GM19395 (cell line): ENCODE data around the gene ZP1.

ENCODE experiments used
- ATAC-seq: cut with Tn5 transposase; IDR thresholded peaks from one replicate; pipeline ENCODE4 v1.9.1; 2021; ENCODE audit warnings: mild to moderate bottlenecking, moderate library complexity; ENCODE audit not compliant: unreplicated experiment

The ZP1 gene

DNA sequence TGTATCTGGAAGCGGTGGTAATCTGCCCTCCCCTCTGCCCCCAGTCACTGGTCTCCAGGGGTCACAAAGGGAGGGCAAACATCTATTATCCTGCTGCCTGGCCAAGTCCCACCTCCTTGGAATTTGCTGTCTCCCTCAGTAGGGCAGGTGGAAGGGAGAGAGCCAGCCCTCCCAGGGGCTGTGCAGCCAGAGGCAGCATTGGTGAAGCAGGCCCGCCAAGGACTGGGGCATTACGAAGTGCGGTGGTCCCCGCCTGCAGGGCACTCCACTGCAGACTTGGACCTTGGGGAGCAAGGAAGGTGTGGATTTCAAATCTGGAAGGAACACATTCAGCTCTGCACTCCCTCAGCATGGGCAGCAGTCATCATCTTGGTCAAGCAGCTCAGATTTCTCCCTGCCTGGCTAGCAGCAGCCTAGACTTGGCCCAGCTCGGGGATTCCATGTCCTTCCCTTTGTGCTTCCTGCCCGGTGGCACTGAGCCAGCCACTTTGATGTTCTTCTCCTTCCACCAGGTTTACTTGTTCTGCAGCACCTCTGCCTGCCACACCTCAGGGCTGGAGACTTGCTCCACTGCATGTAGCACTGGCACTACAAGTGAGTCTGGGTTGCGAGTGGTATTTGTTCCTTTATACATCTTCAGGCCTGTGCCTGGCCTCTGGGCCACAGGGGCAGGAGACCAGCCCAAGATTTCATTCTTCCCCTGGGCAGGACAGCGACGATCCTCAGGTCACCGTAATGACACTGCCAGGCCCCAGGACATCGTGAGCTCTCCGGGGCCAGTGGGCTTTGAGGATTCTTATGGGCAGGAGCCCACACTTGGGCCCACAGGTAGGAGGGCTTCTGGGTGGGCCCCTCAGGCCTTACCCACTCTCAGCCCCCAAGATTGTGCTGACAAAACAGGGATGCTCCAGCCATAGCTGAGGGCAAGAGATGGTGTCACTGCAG is 7.4 kb downstream of the ZP1 start:
- no peak for ATAC-seq

DNA sequence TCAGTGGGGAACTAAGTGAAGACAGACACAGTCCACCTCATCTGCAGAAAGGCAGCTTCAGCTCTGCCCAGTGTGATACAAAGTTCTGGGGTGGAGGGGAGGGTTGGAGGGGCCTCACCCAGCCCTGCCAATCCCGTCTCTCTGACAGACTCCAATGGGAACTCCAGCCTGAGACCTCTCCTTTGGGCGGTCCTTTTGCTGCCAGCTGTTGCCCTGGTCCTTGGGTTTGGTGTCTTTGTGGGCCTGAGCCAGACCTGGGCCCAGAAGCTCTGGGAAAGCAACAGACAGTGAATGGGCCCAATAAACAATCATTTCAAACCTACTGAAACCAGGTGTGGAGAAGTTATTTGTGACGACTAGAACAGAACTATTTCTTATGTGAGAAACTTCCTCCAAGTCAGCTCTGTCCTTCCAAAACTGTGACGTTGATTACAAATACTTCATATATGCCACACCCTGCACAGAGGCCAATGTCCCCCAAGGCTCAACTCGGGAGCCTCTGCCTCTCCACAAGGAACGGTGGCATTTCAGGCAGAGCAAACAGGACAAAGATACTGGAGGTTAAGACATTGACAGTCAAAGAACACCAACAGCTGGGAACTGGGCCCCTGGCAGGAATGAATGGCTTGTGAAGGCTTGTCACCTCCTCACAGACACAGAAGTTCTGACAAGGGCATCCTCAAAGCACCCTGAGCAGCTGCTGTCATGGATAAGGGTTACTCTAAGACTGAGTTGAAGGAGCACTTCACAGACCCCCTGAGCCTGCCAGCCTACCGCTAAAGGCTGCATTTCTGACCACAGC is 8.2 kb downstream of the ZP1 start:
- ATAC-seq, result no peak

DNA sequence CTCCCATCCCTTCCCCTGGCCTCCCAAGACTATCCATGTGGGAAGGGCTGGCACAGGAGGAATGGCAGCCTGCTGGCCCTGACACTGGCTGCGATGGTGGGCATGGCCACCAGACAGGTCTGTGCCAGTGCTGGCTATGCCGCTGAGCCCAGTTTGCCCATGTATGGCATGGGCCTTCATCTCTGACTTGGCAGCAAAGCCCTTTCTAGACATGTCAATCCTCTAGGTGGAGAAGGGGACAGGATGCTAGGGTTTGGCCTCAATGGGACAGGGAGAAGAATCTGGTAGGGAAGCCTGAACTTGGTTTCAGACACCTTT is 8.8 kb downstream of the ZP1 start:
- no peak for ATAC-seq

DNA sequence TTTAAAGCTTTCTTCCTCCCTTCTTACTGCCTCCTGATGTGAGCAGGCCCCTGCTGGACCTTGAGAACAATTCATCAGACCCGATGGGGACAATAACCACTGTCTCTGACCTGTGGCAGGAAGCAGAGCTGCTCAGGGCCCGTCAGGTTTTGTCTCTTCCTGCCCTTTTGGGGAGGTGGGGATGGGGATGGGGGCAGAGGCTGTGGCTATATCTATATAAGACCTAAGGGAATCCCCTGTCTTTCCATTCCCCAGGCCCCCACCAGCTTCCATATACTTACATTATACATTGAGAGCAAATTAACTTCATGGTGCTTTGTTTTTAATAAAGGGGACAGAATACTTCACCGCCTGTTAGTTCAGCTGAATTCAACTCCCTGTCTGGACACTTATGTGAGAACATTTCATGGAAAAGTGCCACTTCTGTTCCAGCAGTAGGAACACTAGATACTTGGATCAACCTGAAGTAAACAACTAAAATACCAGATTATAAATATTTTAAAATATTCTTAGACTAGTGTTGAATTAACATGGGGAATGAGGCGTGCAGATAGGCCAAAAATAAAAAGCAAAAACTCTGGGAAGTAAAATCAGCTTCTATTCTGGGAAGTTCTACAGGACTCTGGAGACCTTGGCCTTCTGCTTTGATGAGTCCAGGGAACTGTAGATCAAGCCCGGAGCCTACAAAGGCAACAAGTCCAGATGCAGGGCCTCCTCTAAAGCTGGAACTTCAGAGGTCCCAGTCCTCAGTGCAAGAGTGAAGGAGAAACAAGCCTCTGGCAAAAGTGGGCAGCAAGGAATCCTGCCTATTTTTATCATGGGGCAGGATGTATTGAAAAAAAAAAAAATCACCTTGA is 11.1 kb downstream of the ZP1 start:
- ATAC-seq, result no peak

DNA sequence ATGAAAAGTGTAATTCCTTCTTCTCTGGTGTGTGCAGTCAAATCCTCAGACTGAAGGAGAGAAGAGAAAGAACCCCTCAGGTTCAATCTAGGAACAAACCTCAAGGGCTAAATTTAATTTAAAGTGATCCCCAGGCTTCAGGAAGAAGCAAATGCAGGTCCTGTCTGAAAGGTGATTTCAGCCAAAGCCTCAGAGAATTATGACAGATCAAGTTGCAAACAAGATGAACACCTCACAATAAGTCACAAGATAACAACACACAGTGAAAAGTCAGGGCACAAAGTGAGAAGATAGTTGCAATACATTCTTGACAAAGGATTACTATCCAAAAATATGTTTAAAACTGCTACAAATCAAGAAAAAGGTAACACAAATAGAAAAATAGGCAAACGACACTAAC is 11.8 kb downstream of the ZP1 start:
- no peak for ATAC-seq

DNA sequence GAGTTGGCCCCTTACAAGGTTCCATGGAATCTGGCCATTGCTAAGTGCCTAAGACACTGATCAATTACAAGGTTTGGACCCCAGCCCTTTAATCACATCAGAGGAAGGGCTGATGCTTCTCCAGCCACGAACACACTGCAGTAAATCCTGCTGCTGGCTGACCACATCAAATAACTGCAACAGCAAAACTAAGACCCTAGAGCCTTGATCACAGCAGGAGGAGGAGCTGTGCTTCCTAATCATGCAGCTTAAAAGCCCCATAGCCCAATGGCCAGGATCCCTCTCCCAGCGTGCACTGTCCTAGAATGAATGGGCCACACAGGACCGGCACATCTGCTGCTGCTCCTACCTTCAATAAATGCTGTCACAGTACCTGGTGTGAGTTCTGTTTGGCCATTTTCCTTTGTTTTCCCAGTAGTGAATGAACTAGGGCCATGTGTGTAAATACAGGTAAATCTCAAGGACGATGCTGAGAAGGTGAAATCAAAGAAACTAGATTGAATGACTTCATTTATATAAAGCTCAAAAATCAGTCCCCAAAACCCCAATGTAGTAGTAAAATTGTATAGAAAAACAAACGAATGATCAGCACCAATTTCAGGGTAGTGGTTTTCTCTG is 12.7 kb downstream of the ZP1 start:
- no peak for ATAC-seq

DNA sequence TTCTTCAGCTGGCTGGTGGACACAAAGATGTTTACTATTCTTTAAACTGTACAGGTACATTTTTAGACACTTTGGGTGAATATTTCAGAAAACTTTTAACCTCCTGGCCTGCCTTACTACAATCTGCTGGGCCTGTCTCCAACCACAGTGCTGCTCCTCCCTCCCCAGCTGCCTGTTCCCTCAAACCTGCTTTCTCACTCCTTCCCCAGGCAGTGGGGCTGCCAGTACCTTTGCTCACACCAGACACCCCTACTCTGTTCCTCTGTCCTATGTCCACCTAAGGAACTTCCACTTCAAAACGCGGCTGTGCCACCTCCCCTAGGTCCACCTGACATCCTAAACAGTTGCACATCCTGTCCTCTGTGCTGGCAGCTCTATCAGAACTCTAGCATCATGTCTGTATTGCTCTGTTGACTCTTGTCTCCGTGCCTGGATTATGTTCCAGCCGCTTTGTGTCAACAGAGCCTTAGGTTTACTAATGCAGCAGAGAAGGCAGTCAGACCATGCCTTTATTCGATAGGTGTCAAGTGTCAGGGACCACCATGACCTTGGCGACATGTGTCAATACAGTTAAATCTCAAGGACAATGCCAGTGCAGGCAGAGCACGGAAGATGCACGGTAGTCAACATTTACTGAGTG is 13.4 kb downstream of the ZP1 start:
- ATAC-seq, result no peak

DNA sequence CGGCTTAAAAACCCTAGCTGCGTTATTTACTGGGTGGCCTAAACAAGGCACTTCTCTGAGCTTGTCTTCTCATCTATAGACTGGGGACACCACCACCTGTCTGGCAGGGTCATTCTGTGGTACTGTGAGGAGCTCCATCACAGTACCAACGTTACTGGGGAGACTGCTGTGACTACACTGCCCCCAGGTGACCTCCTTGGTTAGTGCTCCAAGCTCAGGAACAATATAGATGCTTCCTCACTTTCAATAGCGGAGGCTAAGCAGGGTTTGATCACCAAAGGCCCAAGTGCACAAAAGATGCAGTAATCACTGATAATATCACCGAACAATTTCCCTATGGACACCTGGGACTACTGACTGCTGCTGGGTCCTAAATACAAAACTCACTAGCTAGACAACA is 20.2 kb downstream of the ZP1 start:
- no peak for ATAC-seq

DNA sequence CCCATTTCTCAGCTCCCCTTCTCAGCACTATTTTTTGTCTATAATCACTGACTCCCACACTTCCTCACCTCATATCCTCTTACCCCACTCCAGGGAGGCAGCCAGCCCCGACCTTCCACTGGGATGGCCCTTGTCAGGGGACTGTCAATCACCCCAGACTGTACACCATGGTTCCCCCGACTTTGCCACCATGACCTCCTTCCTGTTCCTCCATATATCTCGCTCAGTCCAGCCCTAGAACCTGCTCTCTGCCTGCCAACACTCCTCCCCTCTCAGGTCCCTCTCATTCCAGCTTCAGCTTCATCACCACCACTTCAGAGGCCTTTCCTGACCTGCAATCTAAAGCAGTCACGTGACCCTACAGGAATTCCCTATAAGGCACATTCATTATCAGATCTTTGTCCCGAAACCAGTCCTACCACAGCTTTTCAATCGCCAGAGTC is 22.5 kb downstream of the ZP1 start:
- no peak for ATAC-seq

DNA sequence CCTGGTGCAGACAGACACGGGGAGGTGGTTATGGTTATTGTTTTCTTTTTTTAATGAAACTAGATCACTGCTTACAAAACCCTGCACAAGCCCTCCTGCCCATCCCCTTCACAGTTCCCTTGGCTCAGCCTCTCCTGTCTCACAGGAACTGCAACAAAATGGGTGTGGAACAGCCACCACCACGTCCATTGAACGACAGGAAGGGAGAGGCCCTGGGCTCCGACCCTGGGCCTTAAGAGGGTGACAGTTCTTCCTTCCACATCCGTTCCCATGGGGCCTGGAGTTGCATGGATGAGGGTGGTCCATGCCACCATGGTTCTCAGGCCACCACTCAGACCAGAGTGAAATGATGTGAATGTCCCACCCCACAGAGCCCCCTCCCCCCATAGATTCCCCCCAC is 23.4 kb downstream of the ZP1 start:
- ATAC-seq, result no peak

DNA sequence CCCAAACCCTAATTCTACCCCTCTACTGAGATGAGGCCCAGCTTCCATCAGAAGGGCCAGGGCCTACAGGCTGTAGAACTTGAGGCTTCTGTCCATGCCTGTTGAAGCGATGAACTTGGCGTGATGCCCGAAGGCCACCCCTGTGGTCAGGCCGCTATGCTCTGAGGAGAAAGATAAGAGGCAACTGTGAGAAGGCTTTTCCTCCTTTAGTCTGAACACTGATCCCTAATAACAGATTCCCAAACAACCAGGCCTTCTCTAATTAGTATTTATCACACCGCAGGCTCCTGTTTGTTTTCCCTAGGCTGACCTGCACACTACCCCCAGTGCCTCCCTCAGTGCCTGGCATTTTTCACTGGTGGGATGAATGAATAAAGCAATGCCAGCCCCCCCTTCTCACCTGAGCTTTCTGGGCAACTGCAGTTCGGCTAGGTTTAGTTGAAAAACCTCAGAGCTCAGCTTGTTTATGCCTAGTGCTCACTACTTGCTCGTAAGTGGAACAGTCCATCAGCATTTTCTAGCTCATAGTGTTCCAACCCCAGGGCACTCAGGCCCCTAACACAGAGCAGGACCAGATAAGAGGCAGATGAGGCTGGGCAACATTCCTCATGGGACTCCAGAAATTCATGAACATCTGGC is 23.9 kb downstream of the ZP1 start:
- no peak for ATAC-seq

DNA sequence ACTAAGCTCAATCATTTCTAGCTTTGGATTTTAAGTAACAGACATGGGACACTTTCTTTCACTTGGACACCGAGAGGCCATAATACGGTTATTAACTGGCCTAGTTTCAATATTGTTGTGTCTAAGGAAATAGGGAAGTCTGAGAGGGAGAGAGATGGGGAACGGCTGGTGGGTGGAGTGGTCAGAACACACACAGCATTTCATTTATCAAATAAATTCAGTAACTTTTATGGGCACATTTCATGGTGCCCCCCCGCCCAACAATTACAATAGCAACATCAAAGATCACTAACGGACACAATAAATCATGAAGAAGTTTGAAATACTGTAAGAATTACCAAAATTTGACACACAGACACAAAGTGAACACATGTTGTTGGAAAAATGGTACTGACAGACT is 28.3 kb downstream of the ZP1 start:
- ATAC-seq, result no peak

DNA sequence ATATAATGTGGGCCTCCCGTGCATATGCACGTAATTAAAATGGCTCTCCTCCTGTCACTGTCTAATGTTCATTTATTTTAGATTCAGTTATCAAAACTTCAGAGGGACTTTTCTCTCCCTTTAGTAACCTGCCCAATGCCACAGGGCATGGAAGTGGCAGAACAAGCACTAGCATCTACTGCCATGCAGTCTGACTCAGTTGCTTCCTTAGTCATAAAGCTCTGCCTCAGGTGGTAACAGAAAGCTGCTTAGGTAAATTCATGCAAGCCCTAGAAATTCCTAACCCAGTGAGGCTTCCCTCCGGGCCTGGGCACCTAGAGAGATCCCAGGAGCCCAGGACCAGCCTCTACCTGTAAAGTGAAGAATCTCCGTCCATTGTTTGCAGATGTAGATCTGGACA is 30.2 kb downstream of the ZP1 start:
- ATAC-seq, result no peak

DNA sequence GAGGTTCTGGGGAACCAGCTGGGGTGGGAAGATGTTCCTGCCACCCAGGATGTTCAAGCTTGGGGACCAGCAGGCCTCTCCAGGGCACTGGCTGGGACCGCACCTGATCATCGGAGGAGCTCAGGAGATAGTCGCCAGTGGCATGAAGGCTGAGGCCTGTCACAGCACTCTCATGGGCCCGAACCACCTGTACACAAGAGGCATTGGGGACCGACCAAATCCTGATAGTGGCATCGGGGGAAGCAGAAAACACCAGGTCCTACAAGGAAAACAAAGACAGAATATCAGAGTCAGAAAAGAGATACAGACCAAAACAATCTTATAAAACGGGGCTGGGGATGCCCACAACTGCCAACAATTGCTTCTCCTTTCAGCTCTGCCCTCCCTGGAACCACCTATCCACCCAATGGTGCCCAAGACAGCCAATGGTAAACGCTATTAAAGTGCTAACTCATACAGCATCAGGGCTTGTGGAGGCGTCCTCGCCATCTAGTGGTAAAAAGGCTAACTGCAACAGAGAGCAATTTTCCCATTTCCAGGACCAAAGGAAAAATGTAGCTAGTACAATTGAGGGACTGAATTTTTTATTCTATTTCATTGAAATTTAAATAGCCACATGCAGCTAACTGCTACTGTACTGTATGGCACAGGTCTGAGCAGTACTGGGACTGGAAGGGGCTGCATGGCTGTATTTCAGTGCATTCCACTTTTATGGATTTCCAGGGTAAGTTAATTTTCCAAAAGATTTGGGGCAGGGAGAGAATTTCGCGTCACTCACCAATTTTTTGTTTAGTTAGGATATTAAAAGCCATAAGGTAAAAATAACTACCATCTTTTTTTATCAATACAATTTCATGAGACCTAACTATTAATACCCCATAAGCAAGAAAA is 31.9 kb downstream of the ZP1 start:
- ATAC-seq, result no peak

DNA sequence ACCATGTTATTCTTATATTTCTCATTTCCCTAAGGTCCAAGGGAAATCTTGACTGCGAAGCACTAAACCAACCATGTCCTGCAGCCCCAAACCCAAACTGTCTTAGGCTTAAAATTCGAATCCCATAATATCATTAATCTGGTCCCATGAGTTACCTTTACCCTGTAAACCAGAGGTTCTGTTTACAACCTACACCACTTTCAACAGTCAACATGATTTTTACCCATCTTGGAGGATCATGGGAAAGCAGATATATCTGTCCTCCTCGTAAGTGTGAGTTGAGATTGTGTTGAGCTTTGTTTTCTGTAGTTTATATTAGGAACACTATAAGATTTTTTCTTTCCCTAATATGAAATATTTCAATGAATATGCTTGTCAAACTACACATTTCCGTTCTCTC is 32.6 kb downstream of the ZP1 start:
- no peak for ATAC-seq

DNA sequence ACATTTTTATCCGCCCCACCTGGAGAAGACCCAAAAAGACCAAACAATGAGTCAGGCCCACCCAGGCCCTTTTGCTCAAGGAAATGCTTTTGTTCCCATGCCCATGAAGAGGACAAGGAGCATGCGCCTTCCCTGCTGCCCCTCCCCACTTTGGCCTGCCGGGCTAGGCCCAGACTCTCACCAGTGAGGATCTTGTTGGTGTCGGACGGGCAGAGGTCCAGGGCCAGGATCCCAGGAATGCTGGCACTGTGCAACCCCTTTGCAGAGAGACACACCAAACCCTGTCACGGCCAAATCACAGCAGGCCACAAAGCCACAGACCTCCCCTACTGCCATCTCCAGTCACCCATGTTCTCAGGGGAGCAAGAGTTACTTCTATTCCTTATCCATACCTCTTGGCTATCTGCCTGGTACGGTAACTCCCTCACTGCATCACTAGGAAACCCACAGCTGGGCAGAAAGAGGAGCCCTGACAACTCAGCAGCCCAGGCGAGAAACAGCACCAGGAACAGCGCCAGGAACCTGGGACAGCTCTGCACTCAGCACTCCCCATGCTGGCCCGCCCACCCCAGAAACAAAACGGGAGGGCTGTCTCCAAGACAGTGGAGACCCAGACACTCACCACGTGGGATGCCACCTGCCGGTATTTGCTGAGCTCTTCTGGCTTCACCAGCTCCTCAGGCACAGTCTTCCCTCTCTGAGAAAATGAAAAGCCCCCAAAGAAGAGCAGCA is 33.5 kb downstream of the ZP1 start:
- no peak for ATAC-seq

DNA sequence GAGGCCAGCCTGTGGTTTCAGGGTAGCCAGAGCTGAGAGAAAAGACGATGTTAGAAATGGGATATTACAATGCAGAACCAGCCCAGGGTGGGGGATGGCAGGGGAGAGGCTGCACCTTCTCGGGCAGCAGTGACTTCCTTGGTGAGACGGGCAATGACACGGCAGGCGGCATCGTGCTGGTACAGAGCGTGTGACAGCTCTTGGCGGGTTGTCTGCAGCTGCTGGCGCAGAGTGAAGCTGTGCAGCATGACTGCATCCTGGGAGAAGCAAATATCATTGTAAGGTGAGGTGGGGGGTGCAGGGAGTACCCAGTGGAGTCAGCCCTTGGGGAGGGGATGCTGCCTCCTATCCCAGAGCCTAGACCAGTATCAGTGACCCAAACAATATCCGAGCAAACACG is 35.3 kb downstream of the ZP1 start:
- ATAC-seq, result no peak

DNA sequence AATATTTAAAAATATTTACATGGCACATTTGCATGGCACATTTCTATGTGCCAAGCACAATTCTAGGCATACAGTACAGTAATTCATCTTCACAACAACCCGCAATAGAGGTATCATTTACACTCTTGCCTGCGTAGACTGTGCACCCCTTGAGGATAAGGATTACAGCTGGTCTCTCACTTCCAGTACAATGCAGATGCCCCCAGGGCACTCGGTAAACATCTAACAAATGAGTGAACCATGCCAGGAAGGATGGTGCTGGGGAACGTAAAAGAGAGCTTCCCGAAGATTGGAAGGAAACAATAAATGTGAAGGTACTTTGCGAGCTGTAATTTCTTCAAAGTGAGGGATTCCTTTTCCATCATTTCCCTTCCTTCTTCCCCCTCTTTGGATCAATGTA is 37.7 kb downstream of the ZP1 start:
- ATAC-seq, result no peak
